NCI-H526 treated with DMSO at 0.1 percent for 48 hours (cell line): ENCODE data around the gene WIZ.
"Not testable (repeated sequence)": the region's sequence is repeated elsewhere in the genome, so short reads cannot be mapped to it uniquely, and the experiment has no call there.

Experiments
- DNase-seq: peaks from one replicate; lab custom pipeline; 2025; lab: John Stamatoyannopoulos, UW

Gene WIZ

GRCh38 chr19:15428956-15429824 lies 20.6 kb downstream of the WIZ start:
- no peak for DNase-seq

DNA sequence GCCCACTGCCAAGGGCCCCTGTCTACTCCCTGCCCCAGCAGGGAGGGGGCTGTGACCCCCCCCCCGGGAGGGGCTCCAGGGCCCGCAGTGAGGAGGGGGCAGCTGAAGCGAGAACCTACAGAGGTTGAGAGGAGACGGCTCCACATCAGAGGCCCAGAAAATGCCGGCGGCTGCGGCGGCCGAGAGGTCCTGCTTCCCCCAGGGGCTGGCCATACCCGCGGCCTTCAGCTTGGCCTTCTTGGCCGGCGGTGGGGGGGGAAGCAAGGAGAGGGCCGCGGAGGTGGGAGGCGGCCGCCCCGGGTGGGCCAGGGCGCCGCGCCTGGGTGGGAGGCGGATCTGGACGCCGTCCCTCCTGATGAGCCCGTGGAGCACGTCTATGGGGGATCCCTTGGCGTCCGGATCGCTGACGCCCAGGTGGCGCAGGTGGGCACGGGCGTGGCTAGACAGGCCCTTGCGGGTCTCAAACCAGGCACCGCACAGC lies 21.7 kb downstream of the WIZ start:
- no peak for DNase-seq

- no peak for DNase-seq
These were observed 22.4 kb downstream of the WIZ start for GRCh38 chr19:15427350-15427700.

- DNase-seq, result no peak
These were observed 23.0 kb downstream of the WIZ start for GRCh38 chr19:15426485-15427349.

DNA sequence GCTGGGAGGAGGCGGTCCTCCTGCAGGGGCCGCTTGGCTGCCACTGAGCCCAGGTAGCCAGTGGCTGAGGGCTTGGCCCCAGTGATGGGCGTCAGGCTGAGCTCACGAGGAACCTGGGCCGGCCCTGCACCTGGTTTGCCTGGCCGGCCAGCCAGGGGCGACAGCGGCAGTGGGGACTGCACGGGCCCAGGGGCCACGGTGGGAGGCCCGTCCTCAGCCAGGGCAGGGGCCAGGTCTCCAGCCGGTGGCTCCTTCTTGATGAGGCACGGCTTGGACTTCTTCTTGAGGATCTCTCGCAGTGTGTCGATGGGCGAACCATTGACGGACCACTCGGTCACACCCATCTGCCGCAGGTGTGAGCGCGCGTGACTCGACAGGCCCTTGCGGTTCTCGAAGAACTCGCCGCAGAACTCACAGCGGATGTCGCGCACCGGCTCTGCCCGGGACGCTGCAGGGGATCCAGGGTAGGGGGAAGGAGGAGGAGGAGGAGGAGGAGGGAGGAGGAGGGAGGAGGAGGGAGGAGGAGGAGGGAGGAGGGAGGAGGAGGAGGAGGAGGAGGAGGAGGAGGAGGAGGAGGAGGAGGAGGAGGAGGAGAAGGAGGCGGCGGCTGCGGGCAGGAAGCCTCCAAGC lies 24.3 kb downstream of the WIZ start:
- no peak for DNase-seq

DNA sequence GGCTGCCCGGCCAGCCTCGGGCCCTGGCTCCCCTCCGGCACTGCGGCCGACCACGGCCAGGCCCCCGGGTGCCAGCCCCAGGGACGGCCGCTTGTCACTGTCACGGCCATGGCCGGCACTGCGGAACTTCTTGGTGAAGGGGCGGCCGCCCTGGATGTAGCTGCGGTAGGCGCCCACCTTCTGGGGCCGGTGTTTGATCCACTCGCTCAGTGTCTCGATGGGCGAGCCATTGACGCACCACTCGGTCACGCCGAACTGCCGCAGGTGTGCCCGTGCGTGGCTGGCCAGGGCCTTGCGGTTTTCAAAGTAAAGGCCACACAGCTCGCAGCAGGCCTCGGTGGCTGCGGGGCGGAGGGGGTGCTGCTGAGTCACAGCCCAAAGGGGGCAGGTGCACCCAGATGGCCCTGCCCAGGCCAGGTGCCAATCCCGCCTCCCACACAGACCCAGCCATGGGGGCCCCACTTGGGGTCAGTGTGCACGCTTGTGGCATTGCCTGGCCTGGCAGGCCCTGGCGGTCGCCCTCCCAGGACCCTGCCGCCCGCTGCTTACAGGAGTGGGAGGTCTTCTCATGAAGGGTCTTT lies 25.0 kb downstream of the WIZ start:
- no peak for DNase-seq

GRCh38 chr19:15424121-15424520 lies 25.6 kb downstream of the WIZ start:
- DNase-seq, result no peak

- no peak for DNase-seq
These were observed 26.6 kb downstream of the WIZ start for GRCh38 chr19:15423130-15423529.

DNA sequence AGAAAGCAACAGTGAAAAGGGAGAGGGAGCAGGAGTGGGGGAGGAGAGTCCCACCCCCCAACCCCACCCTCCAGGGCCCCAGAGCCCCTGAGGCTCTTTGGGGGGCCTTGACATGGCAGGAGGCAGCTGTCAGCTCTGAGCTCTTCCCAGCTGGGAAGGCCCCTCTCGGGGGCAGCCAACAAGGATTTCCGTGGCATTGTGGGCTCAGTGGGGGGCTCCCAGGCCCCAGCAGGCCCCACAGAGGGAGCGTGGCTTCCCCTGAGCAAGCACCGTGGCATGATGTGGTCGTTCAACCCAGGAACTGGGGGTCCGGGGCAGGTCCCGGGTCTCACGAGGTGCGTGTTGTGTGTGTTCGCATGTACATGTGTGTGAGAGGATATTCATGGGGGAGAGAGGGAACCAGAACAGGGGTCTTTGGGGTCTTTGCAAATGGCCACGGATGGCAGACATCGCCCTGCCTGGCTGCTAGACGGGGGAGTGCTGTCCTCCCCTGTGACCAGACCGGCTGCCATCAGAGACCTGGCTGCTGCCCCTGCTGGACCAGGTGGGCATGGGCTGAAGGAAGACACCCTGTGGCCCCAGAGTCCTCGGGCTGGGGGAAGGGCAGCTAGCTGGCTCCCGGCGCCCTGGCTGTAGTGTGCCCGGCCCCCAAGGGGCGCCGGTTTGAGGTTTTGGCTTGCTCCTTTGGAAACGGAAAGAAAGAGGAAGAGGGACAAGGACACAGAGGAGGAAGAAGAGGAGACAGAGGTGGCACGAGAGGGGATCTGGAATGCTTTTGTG lies 27.3 kb downstream of the WIZ start:
- no peak for DNase-seq

DNA sequence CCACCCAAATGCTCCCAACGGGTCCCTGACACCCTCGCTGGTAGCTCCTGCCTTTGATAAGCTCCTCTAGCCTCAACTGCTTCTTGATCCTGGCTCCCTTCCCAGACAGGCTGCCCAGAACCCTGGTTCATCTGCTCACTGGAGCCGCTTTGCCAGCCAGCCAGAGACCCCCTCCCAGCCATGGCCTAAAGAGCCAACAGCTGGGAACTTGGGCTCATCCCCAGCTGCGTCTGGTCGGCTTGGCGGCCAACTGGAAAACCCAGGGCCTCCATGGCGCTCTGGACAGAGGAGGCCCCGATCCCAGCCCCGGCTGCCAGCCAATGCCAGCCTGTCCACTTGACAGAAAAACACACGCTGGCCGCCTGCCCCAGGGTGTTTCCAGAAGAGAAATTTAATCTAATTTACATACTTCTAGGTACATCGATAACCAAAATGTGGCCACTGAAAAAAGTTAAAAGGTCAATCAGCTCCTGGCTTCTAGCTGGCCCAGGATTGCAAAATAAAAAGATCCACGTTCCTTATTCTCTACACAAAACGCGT lies 28.0 kb downstream of the WIZ start:
- DNase-seq, result no peak

GRCh38 chr19:15421136-15421695 lies 28.5 kb downstream of the WIZ start:
- DNase-seq, result no peak

GRCh38 chr19:15419413-15420025 lies 30.2 kb downstream of the WIZ start:
- DNase-seq, result no peak

DNA sequence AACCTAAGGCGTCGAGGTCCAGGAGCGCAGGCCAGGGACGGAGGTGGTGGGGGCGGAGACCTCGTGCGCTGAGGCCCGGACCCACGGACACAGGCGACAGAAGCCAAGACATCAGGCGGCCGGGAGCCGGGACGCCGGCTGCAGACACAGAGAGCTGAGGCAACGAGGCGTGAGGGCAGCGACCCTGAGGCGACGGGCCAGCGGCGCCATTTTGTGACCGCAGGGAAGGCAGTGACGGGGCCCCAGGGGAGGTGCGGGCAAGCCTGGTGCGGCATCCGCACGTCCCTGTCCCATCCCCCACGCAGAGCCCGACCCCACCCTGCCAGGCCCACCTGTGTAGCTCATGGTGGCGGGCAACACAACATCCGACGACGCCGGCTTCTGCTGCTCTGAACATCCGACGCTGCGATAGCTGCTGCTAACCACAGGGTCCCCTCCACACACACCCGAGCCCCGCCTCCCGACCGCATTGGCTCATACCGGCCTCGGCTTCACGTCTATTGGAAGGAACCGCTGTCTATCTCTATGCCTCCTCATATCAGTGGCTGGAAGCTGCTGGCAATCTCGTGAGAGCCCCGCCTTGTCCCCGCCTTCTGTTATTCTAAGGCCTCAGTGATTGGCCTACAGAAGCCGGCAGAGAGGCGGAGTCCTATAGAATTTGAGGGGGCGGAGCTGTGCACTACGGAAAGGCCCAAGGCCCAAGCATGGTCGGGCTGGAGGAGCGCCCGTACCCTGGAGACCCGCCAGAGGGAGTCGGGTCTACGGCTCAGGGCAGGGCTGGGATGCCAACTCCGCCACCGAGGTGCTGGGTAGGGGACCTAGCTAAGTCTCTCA lies 31.0 kb downstream of the WIZ start, which contains the start of gene AKAP8L:
AKAP8L (minus strand) TSS at position 410 of the 834 bp plus-strand sequence; CDS start at position 345, 65 bp downstream.
- peak; percentile 98 for DNase-seq

DNA sequence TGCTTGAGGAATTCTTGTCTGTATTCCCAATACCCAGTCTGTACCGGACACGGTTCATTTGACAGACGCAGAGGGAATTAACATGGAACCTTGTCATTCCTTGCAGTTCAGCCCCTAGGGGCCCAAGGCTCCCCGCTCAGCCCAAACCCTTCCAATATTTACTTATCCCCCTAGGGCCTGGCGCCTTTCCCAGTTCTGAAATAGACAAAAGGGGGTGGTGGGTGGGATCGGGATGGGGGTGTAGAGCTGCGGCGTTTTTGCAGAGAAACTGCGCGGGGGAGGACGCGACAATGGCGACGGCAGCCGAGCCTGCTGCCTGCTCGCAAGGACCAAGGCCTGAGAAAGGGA lies 31.6 kb downstream of the WIZ start:
- no peak for DNase-seq

GRCh38 chr19:15417699-15418098 lies 32.1 kb downstream of the WIZ start:
- DNase-seq, result no peak

DNA sequence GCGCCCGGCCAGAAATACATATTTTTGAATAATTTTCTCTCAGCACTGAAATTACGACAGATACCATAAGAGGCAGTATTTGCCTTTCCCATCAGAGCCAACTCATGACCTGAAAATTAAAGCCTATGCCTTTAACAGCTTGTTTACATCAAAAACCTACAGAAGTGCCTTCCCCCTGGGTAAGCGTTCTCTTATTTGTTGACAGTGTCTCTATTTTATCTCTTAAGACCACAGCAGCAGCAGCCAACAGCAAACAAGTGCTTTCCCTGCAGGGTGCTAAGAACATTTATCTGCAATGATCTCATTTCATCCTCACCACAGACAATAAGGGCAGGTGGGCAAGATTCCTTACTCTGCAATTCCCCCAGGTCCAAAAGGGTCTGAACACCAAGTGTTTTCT lies 36.9 kb downstream of the WIZ start:
- DNase-seq, result no peak

- DNase-seq, result not testable (repeated sequence)
These were observed 38.4 kb downstream of the WIZ start for GRCh38 chr19:15411351-15411750.

- DNase-seq, result no peak
These were observed 45.0 kb downstream of the WIZ start for GRCh38 chr19:15404780-15405211.

DNA sequence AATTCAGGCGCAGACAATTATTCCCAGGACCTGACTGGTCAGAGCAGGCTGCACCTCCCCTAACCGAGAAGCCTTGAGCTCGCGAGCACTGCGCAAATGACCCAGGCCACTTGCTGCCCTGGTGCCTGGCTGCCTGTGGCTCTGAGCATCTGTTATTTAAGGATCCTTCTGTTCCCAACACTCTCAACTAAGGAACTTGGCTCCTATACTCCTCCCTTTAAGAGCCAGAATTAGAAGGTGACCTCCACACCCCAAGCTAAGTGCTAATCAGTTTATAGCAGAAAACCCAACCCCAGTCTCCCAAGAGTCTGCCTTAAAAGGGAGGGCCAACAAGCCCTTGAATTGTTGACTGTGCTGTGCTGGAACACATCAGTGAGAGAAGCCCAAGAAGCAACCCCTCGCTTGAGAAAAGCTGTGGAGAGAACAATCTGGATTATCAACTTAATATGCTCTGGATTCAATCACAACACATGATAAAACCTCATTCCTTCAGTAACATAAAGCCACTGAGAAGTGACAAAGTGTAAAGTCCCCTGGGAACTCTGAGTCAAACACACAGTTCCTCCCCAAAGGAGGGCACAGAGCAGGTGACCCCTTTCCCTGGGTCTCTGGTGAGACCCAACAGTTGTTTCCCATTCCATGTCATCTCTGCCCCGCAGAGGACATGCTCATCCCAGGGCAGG lies 45.5 kb downstream of the WIZ start:
- DNase-seq, result no peak
